Right lobe of liver (tissue), 6 donors: ENCODE measurements around the gene PHYH. TPM values are rescaled to one million over a fixed set of nuclear protein-coding genes. Genes with fewer than 3 reads are reported as not detected.
A peak's percentile ranks its signal among the peaks of the same experiment; 100 is the strongest.

Experiments
- ATAC-seq, 4 donors: fragments of 200-7000 bp; cut with Tn5 transposase; one replicate each; pipeline ENCODE4 v1.9.1; 2020; ENCODE audit warnings: mild to moderate bottlenecking in 4 of 4, moderate library complexity in 4 of 4
- DNase-seq, 3 donors: peaks; one replicate each; pipeline ENCODE4 v3.0.0-alpha.2; 2020
- H3K27ac ChIP-seq, 3 donors: fragments of 200-600 bp; one replicate each; pipeline ENCODE4 v1.8.0; 2022
- H3K27me3 ChIP-seq, 2 donors: fragments of 200-600 bp; one replicate each; pipeline ENCODE4 v1.8.0; 2022
- H3K36me3 ChIP-seq, 4 donors: fragments of 200-600 bp; sonication (generic) in 1 of 4; one replicate each; pipeline versions ENCODE4 v1.5.1 to v1.8.0; 2017 to 2022; ENCODE audit warnings: control low read depth in 1 of 4
- H3K4me1 ChIP-seq, 4 donors: fragments of 200-600 bp; sonication (generic) in 1 of 4; one replicate each; pipeline versions ENCODE4 v1.5.1 to v1.8.0; 2017 to 2022; ENCODE audit warnings: control low read depth in 1 of 4
- H3K4me3 ChIP-seq, 3 donors: fragments of 200-600 bp; one replicate each; pipeline ENCODE4 v1.8.0; 2022
- H3K9me3 ChIP-seq, 4 donors: fragments of 200-600 bp; sonication (generic) in 1 of 4; one replicate each; pipeline versions ENCODE4 v1.5.1 to v1.8.0; 2017 to 2022; ENCODE audit warnings: control low read depth in 1 of 4
- POLR2A ChIP-seq: fragments of 450-650 bp; IDR thresholded peaks from one replicate; pipeline ENCODE4 v1.6.1; 2017; ENCODE audit warnings: antibody characterized with exemption, mild to moderate bottlenecking
- WGBS: methylation state at CpG from one replicate; pipeline ENCODE4 v1.1.6; 2018; ENCODE audit warnings: low coverage, low lambda C conversion rate; ENCODE audit not compliant: insufficient coverage; ENCODE audit errors: missing lambda C conversion rate; 5-methylcytosine and 5-hydroxymethylcytosine counted together
- intact Hi-C, 2 donors: fragments of 100-400 bp; cut with DNase I; formaldehyde crosslinking; loops; one replicate each; pipeline versions ENCODE4 v1.11.2 to v1.14.1; 2022
- total RNA-seq, 6 experiments: library from RNA; depleted of rRNA in 2 of 6; stranded (reverse); fragments of >200 nt in 2 of 6; fragmentation: NEBNext Ultra II Directional in 3 of 6; extraction: Animal tissue kit (Norgen Biotek cat#: 25700) in 3 of 6; gene quantifications; one replicate each; pipeline versions ENCODE4 v1.1.0 to v1.2.4, GENCODE V29; 2016 to 2023
- TF ChIP-seq, protein P1 (sequence below), 4 donors: fragments of 200-600 bp in 3 of 4; fragments of 450-650 bp in 1 of 4; IDR thresholded peaks; one replicate each; pipeline versions ENCODE4 v1.5.1 to v1.8.0; 2016 to 2022; ENCODE audit warnings: antibody characterized with exemption in 4 of 4, mild to moderate bottlenecking in 2 of 4
- donor health status: DM: no; HTN: yes; CAD: no.
- donor health status: DM: no; HTN: no; CAD: no.
- donor health status: DM: no; HTN: no; CAD: no.
- donor health status: DM: no; HTN: yes; CAD: no.
- donor health status: DM: no; HTN: yes; CAD: no.

The PHYH gene
- total RNA-seq, 6 experiments from 2014 or later = 76.8 to 204 (median 141) TPM

DNA sequence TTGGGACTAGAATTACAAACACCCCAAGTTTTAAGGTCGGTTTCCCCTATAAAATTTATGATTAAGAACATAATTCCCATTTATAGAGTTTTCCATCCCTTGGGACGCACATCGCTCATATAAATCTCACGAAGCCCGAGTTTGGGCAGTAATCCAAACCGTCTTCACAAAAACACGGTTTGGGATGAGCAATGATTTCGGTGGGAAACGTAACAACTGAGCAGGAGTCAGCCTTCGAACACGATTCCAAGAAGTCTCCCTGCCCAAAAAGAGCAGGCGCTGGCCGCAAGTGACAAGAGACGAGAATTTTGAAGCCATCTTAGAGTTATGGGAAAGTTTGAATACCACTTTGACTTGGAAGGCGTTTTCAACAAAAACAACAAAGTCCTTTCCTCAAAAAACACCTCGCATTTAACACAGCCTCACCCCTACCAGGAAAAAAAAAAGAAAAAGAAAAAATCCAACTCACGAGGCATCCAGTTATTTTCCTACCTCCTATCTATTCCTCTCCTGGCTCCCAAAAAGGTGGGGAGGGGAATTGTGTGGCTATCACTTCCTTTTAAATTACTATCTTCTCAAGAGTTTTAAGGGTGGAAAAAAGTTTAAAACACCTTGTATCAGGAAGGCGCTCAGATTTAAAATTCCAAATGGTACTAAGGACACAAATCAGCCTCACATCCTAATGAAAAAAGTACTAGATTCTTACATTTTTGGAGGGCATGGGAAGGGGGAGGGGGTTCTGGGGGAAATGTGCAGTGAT lies 46.6 kb upstream of the PHYH start:
- peak overlapping the region; percentile 83 to 95 (median 88) for H3K27ac ChIP-seq
- intact Hi-C loops = no loop called here
- TF ChIP-seq, protein P1, sequence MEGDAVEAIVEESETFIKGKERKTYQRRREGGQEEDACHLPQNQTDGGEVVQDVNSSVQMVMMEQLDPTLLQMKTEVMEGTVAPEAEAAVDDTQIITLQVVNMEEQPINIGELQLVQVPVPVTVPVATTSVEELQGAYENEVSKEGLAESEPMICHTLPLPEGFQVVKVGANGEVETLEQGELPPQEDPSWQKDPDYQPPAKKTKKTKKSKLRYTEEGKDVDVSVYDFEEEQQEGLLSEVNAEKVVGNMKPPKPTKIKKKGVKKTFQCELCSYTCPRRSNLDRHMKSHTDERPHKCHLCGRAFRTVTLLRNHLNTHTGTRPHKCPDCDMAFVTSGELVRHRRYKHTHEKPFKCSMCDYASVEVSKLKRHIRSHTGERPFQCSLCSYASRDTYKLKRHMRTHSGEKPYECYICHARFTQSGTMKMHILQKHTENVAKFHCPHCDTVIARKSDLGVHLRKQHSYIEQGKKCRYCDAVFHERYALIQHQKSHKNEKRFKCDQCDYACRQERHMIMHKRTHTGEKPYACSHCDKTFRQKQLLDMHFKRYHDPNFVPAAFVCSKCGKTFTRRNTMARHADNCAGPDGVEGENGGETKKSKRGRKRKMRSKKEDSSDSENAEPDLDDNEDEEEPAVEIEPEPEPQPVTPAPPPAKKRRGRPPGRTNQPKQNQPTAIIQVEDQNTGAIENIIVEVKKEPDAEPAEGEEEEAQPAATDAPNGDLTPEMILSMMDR (IDR thresholded peaks at IDR 0.05) = no peak
- TF ChIP-seq POLR2A = no peak
- H3K27me3 ChIP-seq = no peaks in the 10 kb centered on the region
- peaks cover 0 to 19% (median 3%) of the 10 kb centered on the region in 4 donors for H3K4me1 ChIP-seq
- DNase-seq = no peak
- H3K36me3 ChIP-seq = no peaks in the 10 kb centered on the region
- H3K4me3 ChIP-seq = peak overlapping the region; percentile 54 to 76 (median 69)
- 5% methylated on average over 18 of the region's 18 CpGs for WGBS
- no peak for ATAC-seq
- no peaks in the 10 kb centered on the region for H3K9me3 ChIP-seq

DNA sequence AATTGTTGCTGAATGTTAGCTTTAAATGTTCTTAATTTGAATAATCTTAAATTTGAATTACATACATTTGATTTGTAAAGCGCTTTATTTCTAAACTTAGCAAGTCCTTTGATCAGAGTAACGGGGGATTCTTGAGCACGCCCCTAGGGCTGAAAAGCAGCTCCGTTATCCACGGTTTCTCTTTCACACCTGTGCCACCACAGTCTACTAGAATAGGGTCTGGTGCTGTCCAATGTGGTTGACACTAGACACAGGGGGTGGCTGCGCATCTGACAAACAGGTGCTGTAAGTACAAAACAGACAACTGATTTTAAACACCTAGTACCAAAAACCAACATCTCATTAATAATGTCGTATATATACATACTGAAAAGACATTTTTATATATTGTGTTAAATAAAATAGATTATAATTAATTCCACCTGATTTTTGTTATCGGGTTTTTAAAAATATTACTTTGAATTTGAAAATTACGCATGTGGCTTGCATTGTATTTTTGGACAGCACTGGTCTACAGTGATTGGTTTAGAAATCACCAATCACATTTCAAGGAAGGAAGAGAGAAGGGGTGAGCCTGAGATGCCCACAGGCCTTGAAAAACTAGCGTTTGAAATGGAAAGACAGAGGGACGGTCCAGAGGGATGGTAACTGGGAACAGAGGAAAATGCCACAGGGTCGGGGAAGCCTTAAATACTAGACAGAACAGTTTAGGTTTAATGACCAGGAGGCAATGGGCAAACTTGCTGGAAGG lies 40.9 kb upstream of the PHYH start:
- H3K4me3 ChIP-seq = no peak overlapping the region
- no peak overlapping the region for H3K27ac ChIP-seq
- peaks cover 0 to 10% (median 0%) of the 10 kb centered on the region in 4 donors for H3K4me1 ChIP-seq
- H3K27me3 ChIP-seq = no peaks in the 10 kb centered on the region
- H3K36me3 ChIP-seq = peaks cover 0 to 5% (median 0%) of the 10 kb centered on the region in 4 donors
- WGBS = 78% methylated on average over 12 of the region's 12 CpGs
- intact Hi-C loops = no loop called here
- TF ChIP-seq, protein P1 (IDR thresholded peaks at IDR 0.05) = no peak
- TF ChIP-seq POLR2A = no peak
- ATAC-seq (no peak), DNase-seq (no peak)
- no peaks in the 10 kb centered on the region for H3K9me3 ChIP-seq

DNA sequence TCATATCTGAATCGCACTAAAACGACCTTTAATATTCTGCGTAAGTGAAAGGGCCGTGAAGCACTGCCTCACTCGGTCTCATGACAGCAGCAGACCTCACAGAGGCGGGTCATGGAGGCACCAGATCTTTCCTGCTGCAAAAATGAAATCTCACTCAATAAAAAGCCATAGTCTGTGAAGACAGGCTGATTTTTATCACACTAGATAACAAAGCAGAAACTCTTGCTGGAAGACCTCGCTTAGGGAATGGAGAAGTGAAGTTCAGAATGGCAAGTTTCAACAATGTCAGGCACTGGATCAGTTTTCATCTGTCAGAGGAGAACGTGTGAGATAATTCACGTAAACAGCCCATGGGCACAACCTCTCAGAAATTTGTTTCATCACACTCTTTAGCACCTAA lies 40.2 kb upstream of the PHYH start:
- intact Hi-C loops = no loop called here
- H3K4me3 ChIP-seq = no peak overlapping the region
- H3K9me3 ChIP-seq = no peaks in the 10 kb centered on the region
- H3K36me3 ChIP-seq = peaks cover 0 to 5% (median 0%) of the 10 kb centered on the region in 4 donors
- peaks cover 0 to 7% (median 0%) of the 10 kb centered on the region in 4 donors for H3K4me1 ChIP-seq
- 85% methylated on average over 4 of the region's 9 CpGs for WGBS
- no peaks in the 10 kb centered on the region for H3K27me3 ChIP-seq
- H3K27ac ChIP-seq = no peak overlapping the region
- DNase-seq = no peak
- TF ChIP-seq, protein P1 (IDR thresholded peaks at IDR 0.05) = no peak
- no peak for ATAC-seq

DNA sequence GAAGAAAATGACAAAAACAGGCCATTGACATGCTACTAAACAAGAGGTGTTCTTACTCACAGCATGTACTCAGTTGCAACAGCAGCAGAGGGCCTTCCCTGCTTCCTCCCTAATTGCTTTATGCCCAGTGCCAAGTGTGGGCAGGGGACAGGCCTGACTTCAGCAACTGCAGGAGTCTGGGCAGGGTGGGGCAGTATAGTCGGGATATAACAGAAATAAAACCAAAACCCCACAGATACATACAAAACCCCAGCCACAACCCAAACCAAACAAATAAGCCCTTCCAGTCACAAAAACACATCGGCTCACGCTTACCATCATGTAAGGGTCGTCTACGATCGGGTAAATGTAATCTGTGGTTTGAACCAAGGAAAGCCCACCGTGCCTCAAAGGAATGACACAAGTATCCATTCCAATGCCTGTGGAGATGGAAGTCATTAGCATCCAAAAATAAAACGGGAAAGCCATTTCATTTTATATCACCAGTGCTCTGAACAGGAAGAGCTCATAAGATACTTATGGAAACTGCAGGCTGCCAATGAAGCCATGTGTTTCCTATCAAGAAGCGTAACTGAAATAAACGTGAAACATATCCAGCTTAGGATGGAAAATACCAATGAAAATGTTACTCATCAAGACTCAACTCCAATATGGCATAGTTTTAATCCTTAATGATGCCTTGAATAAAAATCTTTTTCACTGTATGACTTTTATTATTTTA lies 38.7 kb upstream of the PHYH start:
- intact Hi-C loops = no loop called here
- WGBS = 75% methylated on average over 10 of the region's 10 CpGs
- Histone ChIP-seq H3K4me3 (no peak overlapping the region), H3K27me3 (no peaks in the 10 kb centered on the region), H3K27ac (peak overlapping the region in 2 of 3 donors; percentile 16 to 38), H3K9me3 (no peaks in the 10 kb centered on the region), H3K4me1 (peaks cover 0 to 7% (median 0%) of the 10 kb centered on the region in 4 donors), H3K36me3 (peaks cover 0 to 13% (median 0%) of the 10 kb centered on the region in 4 donors)
- peak; percentile 10 to 35 (median 18) for ATAC-seq
- no peak for TF ChIP-seq POLR2A
- TF ChIP-seq, protein P1 (IDR thresholded peaks at IDR 0.05) = no peak
- DNase-seq = no peak
